T-helper 17 cell (primary cell): ENCODE data around the gene GRAP2. TPM values are rescaled to one million over a fixed set of nuclear protein-coding genes. Genes with fewer than 3 reads are reported as not detected.

Experiments used
- ATAC-seq: fragments of 150-1000 bp; cut with Tn5 transposase; 2 replicates; pipeline ENCODE4 v1.10.0; 2021; ENCODE audit warnings: mild to moderate bottlenecking, moderate library complexity
- DNase-seq, 3 donors: peaks; one replicate each; pipeline versions ENCODE4 v3.0.0 to v3.0.0-alpha.2; 2020 to 2021
- H3K9me3 ChIP-seq: one replicate; pipeline ENCODE4 v1.7.0; 2013; ENCODE audit warnings: low read length, mild to moderate bottlenecking; ENCODE audit not compliant: control insufficient read depth, poor library complexity, severe bottlenecking
- H3K27ac Mint-ChIP-seq: one replicate; pipeline ENCODE4 v1.8.0; 2022; ENCODE audit warnings: mild to moderate bottlenecking, moderate library complexity, mixed read lengths
- H3K27me3 Mint-ChIP-seq: one replicate; pipeline ENCODE4 v1.8.0; 2022; ENCODE audit warnings: mixed read lengths
- H3K36me3 Mint-ChIP-seq: one replicate; pipeline ENCODE4 v1.8.0; 2022; ENCODE audit warnings: low read depth, mixed read lengths
- H3K4me1 Mint-ChIP-seq: one replicate; pipeline ENCODE4 v1.8.0; 2022; ENCODE audit warnings: mild to moderate bottlenecking, mixed read lengths
- H3K4me3 Mint-ChIP-seq: one replicate; pipeline ENCODE4 v1.8.0; 2022; ENCODE audit warnings: mild to moderate bottlenecking, moderate library complexity, mixed read lengths
- total RNA-seq, 4 donors: library from RNA in 2 of 4; stranded (reverse) in 2 of 4; gene quantifications; one replicate each; pipeline ENCODE4 v1.2.3 and lab custom pipeline; 2022 to 2026

The GRAP2 gene
- total RNA-seq, 2 donors from 2014 or later: 113 to 195 TPM

GRCh38 chr22:39958949-39959639 lies 58.2 kb downstream of the GRAP2 start:
- H3K4me3 Mint-ChIP-seq: peak overlapping the region; percentile 72
- DNase-seq (no peak), ATAC-seq (no peak)
- peaks cover 53% of the 10 kb centered on the region for H3K4me1 Mint-ChIP-seq
- no peak overlapping the region for H3K27ac Mint-ChIP-seq
- no peaks in the 10 kb centered on the region for H3K27me3 Mint-ChIP-seq
- no peaks in the 10 kb centered on the region for H3K9me3 ChIP-seq
- peaks cover 22% of the 10 kb centered on the region for H3K36me3 Mint-ChIP-seq

DNA sequence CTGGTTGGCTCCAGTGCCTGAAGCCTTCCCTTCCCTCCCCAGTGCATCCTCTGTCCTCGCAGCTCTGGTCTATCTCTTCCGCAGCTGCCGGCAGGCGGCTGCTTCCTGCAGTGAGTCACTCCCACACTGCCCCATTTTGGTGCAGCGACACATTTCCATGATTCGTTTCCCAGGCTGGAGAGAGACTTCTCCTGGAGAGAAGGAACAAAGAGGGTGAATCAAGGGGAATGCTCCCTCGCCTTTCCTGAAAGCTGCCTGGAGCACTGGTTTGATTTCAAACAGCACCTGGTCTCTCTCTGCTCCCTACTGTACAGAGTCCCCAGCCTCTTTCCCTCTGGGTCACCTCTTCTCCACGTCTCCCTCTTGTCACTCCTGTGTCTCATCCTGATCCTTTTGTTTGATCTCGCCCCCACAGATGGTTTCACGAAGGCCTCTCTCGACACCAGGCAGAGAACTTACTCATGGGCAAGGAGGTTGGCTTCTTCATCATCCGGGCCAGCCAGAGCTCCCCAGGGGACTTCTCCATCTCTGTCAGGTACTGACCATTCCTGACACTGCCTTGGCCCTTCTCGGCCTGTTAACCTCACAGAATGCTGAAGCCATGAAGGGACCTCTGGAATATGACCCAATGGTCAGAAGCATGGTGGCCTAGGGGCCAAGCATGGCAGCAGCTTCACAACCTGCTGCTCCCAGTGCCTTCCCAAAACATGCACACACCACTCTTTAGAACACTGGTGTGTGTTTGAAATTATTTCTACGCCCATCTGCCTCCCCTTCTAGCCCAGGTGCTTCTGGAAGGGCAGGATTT lies 59.0 kb downstream of the GRAP2 start, which contains the start of gene TMA7B:
TSS of gene TMA7B (plus strand) at position 758 of the 808 bp plus-strand sequence. CDS start 3,978 bp downstream, outside the sequence.
- DNase-seq (peak; percentile 23 to 30 (median 25)), ATAC-seq (peak; percentile 78)
- Mint-ChIP-seq H3K4me1 (peaks cover 53% of the 10 kb centered on the region), H3K36me3 (peaks cover 22% of the 10 kb centered on the region), H3K27me3 (no peaks in the 10 kb centered on the region), H3K4me3 (peak within 1 kb of the TSS; percentile 76), H3K27ac (no peak within 1 kb of the TSS)
- no peaks in the 10 kb centered on the region for H3K9me3 ChIP-seq

DNA sequence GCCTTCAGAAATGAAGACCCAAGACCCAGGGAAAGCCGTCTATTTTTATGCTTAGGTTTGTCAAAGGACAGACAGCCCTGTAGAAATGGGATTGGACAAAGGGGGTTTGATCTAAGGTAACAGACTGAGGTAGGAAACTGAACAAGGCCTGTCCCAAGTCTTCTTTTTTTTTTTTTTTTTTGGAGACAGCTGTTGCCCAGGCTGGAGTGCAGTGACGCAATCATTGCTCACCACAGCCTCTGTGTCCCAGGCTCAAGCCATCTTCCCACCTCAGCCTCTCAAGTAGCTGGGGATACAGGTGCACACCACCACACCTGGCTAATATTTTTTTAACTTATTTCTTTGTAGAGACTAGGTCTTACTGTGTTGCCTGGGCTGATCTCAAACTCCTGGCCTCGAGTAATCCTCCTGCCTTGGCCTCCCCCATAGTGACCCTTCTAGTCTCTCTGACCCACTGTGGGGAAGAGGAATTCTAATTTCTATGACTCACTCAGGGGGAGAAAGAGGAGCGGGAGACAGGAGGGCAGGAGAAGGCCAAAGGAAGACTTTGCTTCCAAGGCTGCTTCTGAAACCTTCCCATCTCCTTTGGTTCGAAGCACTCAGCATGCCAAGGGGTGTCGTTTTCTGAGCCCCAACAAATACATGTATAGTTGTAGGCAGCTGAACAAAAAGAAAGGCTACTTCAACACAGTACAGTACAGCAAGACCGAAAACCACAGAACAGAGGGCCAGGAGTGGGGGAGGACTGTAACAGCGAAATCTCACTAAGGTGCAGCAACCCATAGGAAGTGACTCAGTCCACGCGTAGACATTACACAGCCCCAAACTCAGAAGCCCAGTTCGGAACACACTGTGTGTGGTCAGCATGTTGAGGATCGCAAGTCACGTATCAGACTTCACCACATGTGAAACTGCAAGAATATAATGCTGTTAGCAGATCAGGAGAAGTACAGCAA lies 60.2 kb downstream of the GRAP2 start:
- H3K4me3 Mint-ChIP-seq: peak overlapping the region; percentile 76
- H3K9me3 ChIP-seq: no peaks in the 10 kb centered on the region
- no peak overlapping the region for H3K27ac Mint-ChIP-seq
- H3K4me1 Mint-ChIP-seq: peaks cover 50% of the 10 kb centered on the region
- peaks cover 24% of the 10 kb centered on the region for H3K36me3 Mint-ChIP-seq
- peak in 1 of 3 donors; percentile 33 for DNase-seq
- ATAC-seq: peak; percentile 82
- no peaks in the 10 kb centered on the region for H3K27me3 Mint-ChIP-seq

DNA sequence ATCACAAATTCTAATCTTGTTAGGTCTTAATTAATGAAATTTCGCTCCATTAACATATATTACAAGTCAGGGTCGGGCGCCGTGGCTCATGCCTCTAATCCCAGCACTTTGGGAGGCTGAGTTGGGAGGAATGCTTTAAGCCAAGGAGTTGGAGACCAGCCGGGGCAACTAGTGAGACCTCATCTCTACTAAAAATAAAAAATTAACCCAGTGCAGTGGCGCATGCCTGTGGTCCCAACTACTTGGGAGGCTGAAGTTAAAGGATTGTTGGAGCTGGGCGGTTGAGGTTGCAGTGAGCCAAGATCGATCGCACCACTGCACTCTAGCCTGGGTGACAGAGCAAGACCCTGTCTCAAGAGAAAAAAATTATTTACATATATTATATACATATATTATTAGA lies 61.2 kb downstream of the GRAP2 start:
- H3K27ac Mint-ChIP-seq: no peak overlapping the region
- peaks cover 24% of the 10 kb centered on the region for H3K36me3 Mint-ChIP-seq
- no peak for ATAC-seq
- H3K27me3 Mint-ChIP-seq: no peaks in the 10 kb centered on the region
- H3K4me3 Mint-ChIP-seq: no peak overlapping the region
- DNase-seq: no peak
- no peaks in the 10 kb centered on the region for H3K9me3 ChIP-seq
- peaks cover 46% of the 10 kb centered on the region for H3K4me1 Mint-ChIP-seq

DNA sequence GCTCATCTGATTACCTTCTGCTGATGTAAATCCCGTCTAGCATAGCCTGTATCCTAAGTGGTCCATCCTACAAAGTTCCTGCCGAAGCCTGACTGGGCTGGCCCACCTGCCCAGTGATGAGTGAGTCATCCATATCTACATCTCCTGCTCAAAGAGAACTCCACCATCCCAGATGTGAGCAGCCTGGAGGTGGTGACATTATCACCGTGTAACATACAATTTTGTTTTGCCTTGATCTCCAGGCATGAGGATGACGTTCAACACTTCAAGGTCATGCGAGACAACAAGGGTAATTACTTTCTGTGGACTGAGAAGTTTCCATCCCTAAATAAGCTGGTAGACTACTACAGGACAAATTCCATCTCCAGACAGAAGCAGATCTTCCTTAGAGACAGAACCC lies 64.9 kb downstream of the GRAP2 start:
- Mint-ChIP-seq H3K4me1 (peaks cover 20% of the 10 kb centered on the region), H3K27ac (peak overlapping the region; percentile 68), H3K27me3 (no peaks in the 10 kb centered on the region), H3K4me3 (no peak overlapping the region), H3K36me3 (peaks cover 17% of the 10 kb centered on the region)
- ATAC-seq (no peak), DNase-seq (no peak)
- no peaks in the 10 kb centered on the region for H3K9me3 ChIP-seq

DNA sequence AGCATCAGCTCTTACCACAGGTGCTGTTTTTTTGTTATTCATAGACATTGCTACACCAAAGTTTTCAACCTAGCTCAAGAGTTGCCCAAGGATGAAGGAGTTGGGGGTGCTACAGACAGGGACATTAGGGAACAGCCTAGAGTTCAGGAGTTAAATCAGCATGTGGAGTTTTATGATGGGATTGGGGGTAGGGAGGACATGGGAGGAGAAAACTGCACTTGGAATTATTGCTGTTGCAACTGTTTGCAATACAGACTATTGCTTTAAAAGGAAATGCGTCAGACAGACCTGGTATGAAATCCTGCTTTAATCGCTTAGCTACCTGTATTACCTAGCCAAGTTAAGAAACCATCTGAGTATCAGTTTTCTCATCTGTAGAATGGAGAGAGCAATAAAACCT lies 65.6 kb downstream of the GRAP2 start:
- Mint-ChIP-seq H3K4me1 (peaks cover 14% of the 10 kb centered on the region), H3K36me3 (peaks cover 16% of the 10 kb centered on the region), H3K27me3 (no peaks in the 10 kb centered on the region), H3K27ac (no peak overlapping the region), H3K4me3 (no peak overlapping the region)
- no peaks in the 10 kb centered on the region for H3K9me3 ChIP-seq
- DNase-seq: no peak
- no peak for ATAC-seq

GRCh38 chr22:39967103-39967829 lies 66.4 kb downstream of the GRAP2 start:
- Mint-ChIP-seq H3K4me3 (no peak overlapping the region), H3K27ac (no peak overlapping the region)
- no peak for ATAC-seq

DNA sequence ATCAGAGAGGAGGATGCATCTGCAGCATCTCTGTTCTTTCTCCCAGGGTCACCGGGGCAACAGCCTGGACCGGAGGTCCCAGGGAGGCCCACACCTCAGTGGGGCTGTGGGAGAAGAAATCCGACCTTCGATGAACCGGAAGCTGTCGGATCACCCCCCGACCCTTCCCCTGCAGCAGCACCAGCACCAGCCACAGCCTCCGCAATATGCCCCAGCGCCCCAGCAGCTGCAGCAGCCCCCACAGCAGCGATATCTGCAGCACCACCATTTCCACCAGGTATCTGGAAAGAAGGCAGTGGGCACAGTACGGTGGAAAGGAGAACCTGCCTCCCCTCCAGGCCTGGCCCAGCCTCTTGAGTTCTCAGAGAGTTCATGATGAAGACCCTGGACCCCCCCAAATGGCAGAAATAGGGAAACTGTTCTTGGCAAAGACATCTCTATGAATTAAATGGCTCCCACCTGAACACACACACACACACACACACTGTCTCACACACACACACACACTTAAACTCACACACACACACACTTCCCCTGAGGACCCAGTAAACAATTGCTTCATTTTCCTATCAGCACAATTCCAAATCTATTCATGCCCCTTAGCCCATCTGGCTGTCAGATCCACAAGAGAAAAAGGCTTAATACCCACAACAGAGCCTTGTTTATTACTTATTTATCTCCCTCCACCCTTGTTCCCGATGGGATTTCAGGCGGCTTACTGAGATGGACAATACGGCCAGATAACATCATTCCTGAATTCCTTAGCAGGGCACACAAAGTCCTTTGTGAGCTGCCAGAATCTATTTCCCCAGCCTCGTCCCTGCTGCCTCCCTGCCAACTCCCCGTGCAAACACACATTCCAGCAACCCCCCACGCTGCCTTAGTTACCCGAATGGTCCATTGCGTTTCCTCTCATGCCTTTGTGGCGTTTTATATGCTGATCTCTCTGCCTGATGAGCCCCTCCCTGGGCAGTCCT lies 67.4 kb downstream of the GRAP2 start:
- Mint-ChIP-seq H3K27ac (peak overlapping the region; percentile 81), H3K36me3 (peaks cover 21% of the 10 kb centered on the region), H3K27me3 (no peaks in the 10 kb centered on the region), H3K4me1 (peaks cover 17% of the 10 kb centered on the region), H3K4me3 (no peak overlapping the region)
- DNase-seq (no peak), ATAC-seq (no peak)
- H3K9me3 ChIP-seq: no peaks in the 10 kb centered on the region

More at GRCh38 chr22:39967103-39967829, 66.4 kb downstream of the GRAP2 start:
- DNase-seq: no peak
- H3K9me3 ChIP-seq: no peaks in the 10 kb centered on the region
- peaks cover 11% of the 10 kb centered on the region for H3K4me1 Mint-ChIP-seq
- H3K36me3 Mint-ChIP-seq: peaks cover 16% of the 10 kb centered on the region
- H3K27me3 Mint-ChIP-seq: no peaks in the 10 kb centered on the region

- no peak overlapping the region for H3K4me3 Mint-ChIP-seq
- no peaks in the 10 kb centered on the region for H3K9me3 ChIP-seq
- H3K36me3 Mint-ChIP-seq: peaks cover 22% of the 10 kb centered on the region
- H3K27me3 Mint-ChIP-seq: no peaks in the 10 kb centered on the region
- ATAC-seq (no peak), DNase-seq (no peak)
- peaks cover 17% of the 10 kb centered on the region for H3K4me1 Mint-ChIP-seq
- no peak overlapping the region for H3K27ac Mint-ChIP-seq
Measured at GRCh38 chr22:39970742-39971141, 69.9 kb downstream of the GRAP2 start.

GRCh38 chr22:39972641-39973040 lies 71.8 kb downstream of the GRAP2 start:
- H3K27me3 Mint-ChIP-seq: no peaks in the 10 kb centered on the region
- H3K4me3 Mint-ChIP-seq: no peak overlapping the region
- no peaks in the 10 kb centered on the region for H3K9me3 ChIP-seq
- peaks cover 20% of the 10 kb centered on the region for H3K36me3 Mint-ChIP-seq
- no peak for DNase-seq
- peaks cover 20% of the 10 kb centered on the region for H3K4me1 Mint-ChIP-seq
- no peak for ATAC-seq
- peak overlapping the region; percentile 27 for H3K27ac Mint-ChIP-seq

- Mint-ChIP-seq H3K36me3 (peaks cover 16% of the 10 kb centered on the region), H3K27me3 (no peaks in the 10 kb centered on the region), H3K4me1 (peaks cover 16% of the 10 kb centered on the region), H3K27ac (no peak overlapping the region), H3K4me3 (no peak overlapping the region)
- DNase-seq: no peak
- H3K9me3 ChIP-seq: no peaks in the 10 kb centered on the region
- ATAC-seq: no peak
Measured at GRCh38 chr22:39973656-39974055, 72.8 kb downstream of the GRAP2 start.
